HepG2 (cell line): ENCODE measurements around the gene NPPA. TPM values are rescaled to one million over a fixed set of nuclear protein-coding genes. Genes with fewer than 3 reads are reported as not detected.

Experiments used
- CREM ChIP-seq, 2 experiments: sonication (generic) in 1 of 2; formaldehyde crosslinking in 1 of 2; IDR thresholded peaks; 2 replicates each; pipeline versions ENCODE4 v1.4.0 to v1.6.1; 2016 to 2020; ENCODE audit warnings: antibody characterized with exemption in 1 of 2, mild to moderate bottlenecking in 1 of 2, missing genetic modification reagents in 1 of 2
- JUNB ChIP-seq: sonication (generic); formaldehyde crosslinking; IDR thresholded peaks from 2 replicates; pipeline ENCODE4 v1.8.0; 2022; ENCODE audit warnings: missing genetic modification reagents, mild to moderate bottlenecking, borderline replicate concordance
- KAT8 ChIP-seq: IDR thresholded peaks from 2 replicates; pipeline ENCODE4 v1.6.1; 2016; ENCODE audit warnings: missing genetic modification reagents, missing compliant biosample characterization
- NFATC3 ChIP-seq: sonication (generic); formaldehyde crosslinking; IDR thresholded peaks from 2 replicates; pipeline ENCODE4 v1.5.1; 2020; ENCODE audit warnings: mild to moderate bottlenecking, missing genetic modification reagents
- RARG ChIP-seq: sonication (generic); formaldehyde crosslinking; IDR thresholded peaks from 2 replicates; pipeline ENCODE4 v1.4.0; 2020; ENCODE audit warnings: low read depth, mild to moderate bottlenecking, missing genetic modification reagents
- REXO4 ChIP-seq: sonication (generic); formaldehyde crosslinking; IDR thresholded peaks from 2 replicates; pipeline ENCODE4 v1.8.0; 2022; ENCODE audit warnings: missing genetic modification reagents, mild to moderate bottlenecking, borderline replicate concordance
- RFX1 ChIP-seq: fragments of 450-650 bp; IDR thresholded peaks from 2 replicates; pipeline ENCODE4 v1.6.1; 2017
- ZNF256 ChIP-seq: sonication (generic); formaldehyde crosslinking; conservative IDR thresholded peaks from 2 replicates; pipeline ENCODE4 v1.4.0; 2020; ENCODE audit warnings: missing genetic modification reagents
- ZNF430 ChIP-seq: sonication (generic); formaldehyde crosslinking; IDR thresholded peaks from 2 replicates; pipeline ENCODE4 v1.9.0; 2021; ENCODE audit warnings: mild to moderate bottlenecking, missing genetic modification reagents
- ZNF615 ChIP-seq: sonication (generic); formaldehyde crosslinking; IDR thresholded peaks from 2 replicates; pipeline ENCODE4 v1.5.0; 2020; ENCODE audit warnings: mild to moderate bottlenecking, missing genetic modification reagents, borderline replicate concordance
- ZNF672 ChIP-seq: sonication (generic); formaldehyde crosslinking; IDR thresholded peaks from 2 replicates; pipeline ENCODE4 v1.8.1; 2022; ENCODE audit warnings: missing genetic modification reagents
- ZNF724P ChIP-seq: sonication (generic); formaldehyde crosslinking; IDR thresholded peaks from 2 replicates; pipeline ENCODE4 v1.8.0; 2022; ENCODE audit warnings: missing genetic modification reagents, borderline replicate concordance
- ZNF776 ChIP-seq: sonication (generic); formaldehyde crosslinking; IDR thresholded peaks from 2 replicates; pipeline ENCODE4 v1.4.0; 2020; ENCODE audit warnings: mild to moderate bottlenecking, missing genetic modification reagents
- polyA plus RNA-seq, 8 experiments: library from polyadenylated mRNA; depleted of rRNA in 3 of 8; stranded (reverse) in 7 of 8; unstranded in 1 of 8; fragments of >200 nt; fragmentation: Illumina TruSeq in 4 of 8; extraction: Trizol in 4 of 8; gene quantifications; 2 replicates each; pipeline versions ENCODE4 v1.2.1 to v1.2.3, GENCODE V29; 2011 to 2016; ENCODE audit warnings: low read depth in 4 of 8, missing spikeins in 1 of 8, mixed read lengths in 1 of 8; ENCODE audit not compliant: insufficient read depth in 1 of 8
- total RNA-seq, 5 experiments: library from RNA; depleted of rRNA; stranded (reverse); fragments of >200 nt; fragmentation: Illumina TruSeq; extraction: Trizol; gene quantifications; 2 replicates each; pipeline ENCODE4 v1.2.3, GENCODE V29; 2016; ENCODE audit warnings: low read depth in 1 of 5
- TF ChIP-seq, protein P1 (sequence below): sonication (generic); formaldehyde crosslinking; IDR thresholded peaks from 2 replicates; pipeline ENCODE4 v1.8.0; 2022; ENCODE audit warnings: missing genetic modification reagents, mild to moderate bottlenecking, borderline replicate concordance
- TF ChIP-seq, protein P2 (sequence below): sonication (generic); formaldehyde crosslinking; IDR thresholded peaks from 2 replicates; pipeline ENCODE4 v1.5.0; 2020; ENCODE audit warnings: mild to moderate bottlenecking, missing genetic modification reagents
- TF ChIP-seq, protein P3 (sequence below): IDR thresholded peaks from 2 replicates; pipeline ENCODE4 v1.6.1; 2016; ENCODE audit warnings: low read depth, missing genetic modification reagents, missing compliant biosample characterization
- TF ChIP-seq, protein P4 (sequence below): sonication (generic); formaldehyde crosslinking; IDR thresholded peaks from 2 replicates; pipeline ENCODE4 v1.5.1; 2020; ENCODE audit warnings: mild to moderate bottlenecking, missing genetic modification reagents

The NPPA gene
- total and polyA plus RNA-seq, 2 of the 13 experiments (the other 11 are each of a cell fraction or from before 2014, with no cell fraction given), result not detected

DNA sequence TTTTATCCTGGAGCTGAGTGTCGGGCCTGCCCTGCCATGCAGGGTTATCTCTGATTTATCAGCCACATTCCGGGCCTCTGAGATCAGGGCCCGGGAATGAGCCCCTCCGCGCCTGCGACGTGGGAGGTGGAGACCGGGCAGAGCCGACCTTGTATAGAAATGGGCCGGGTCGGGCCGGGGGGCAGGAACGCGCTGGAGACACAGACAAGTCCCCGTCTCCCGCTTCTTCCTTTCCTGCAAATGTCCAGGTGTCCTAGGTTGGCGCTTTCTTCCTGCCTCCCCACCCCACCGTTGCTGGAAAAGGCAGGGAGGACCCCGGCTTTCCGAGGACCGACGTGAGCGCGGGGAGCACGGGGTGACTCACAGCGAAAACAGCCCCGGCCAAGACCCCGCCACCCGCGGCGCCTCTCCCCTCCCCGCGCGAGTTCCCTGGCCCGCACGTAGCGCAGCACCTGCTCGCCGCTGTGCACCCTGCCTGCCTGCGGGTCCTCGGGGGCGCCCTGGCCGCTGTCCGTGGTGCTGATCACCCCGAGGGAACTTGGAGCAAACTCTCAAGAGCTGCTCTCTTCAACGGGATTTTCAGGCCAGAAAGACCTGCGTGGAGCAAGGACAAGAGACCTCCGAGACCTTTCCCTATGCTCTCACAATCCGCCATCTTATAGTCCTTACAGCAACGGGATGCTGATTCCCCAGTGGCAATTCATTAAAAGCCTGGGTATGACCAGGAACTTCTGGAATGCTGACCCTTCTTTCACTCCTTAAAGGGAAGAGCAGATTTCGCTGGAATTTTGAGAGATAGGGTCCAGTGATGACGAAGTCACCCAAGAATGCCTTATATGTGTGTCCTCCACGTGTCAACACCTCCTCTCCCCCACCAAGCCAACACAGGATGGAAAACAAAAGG, 11.6 kb upstream of the NPPA start (continued):
- TF ChIP-seq RFX1 (no peak), ZNF615 (no peak), REXO4 (CRISPR knock-in tag) (0 out of 2 replicates have a peak, but pooled peaks have one; percentile 61), ZNF724P (peak; percentile 90; the same call in 1 of the 2 replicates), KAT8 (CRISPR knock-in tag) (peak; percentile 75; the same call in 1 of the 2 replicates), ZNF672 (no peak), NFATC3 (CRISPR knock-in tag) (peak; percentile 52; the same call in 1 of the 2 replicates), RARG (0 out of 2 replicates have a peak, but pooled peaks have one; percentile 44), JUNB (CRISPR knock-in tag) (peak; percentile 70; the same call in 1 of the 2 replicates), ZNF430 (peak; percentile 98), ZNF256 (CRISPR knock-in tag) (peak; percentile 97), ZNF776 (CRISPR knock-in tag) (peak; percentile 82; the same call in 1 of the 2 replicates), CREM (IDR thresholded peaks at IDR 0.05) (no peak), CREM (CRISPR knock-in tag; IDR thresholded peaks at IDR 0.05) (0 out of 2 replicates have a peak, but pooled peaks have one; percentile 29)
- TF ChIP-seq, protein P1, sequence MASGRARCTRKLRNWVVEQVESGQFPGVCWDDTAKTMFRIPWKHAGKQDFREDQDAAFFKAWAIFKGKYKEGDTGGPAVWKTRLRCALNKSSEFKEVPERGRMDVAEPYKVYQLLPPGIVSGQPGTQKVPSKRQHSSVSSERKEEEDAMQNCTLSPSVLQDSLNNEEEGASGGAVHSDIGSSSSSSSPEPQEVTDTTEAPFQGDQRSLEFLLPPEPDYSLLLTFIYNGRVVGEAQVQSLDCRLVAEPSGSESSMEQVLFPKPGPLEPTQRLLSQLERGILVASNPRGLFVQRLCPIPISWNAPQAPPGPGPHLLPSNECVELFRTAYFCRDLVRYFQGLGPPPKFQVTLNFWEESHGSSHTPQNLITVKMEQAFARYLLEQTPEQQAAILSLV (CRISPR knock-in tag), result peak; percentile 92
- TF ChIP-seq, protein P2, sequence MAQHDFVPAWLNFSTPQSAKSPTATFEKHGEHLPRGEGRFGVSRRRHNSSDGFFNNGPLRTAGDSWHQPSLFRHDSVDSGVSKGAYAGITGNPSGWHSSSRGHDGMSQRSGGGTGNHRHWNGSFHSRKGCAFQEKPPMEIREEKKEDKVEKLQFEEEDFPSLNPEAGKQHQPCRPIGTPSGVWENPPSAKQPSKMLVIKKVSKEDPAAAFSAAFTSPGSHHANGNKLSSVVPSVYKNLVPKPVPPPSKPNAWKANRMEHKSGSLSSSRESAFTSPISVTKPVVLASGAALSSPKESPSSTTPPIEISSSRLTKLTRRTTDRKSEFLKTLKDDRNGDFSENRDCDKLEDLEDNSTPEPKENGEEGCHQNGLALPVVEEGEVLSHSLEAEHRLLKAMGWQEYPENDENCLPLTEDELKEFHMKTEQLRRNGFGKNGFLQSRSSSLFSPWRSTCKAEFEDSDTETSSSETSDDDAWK, result no peak
- TF ChIP-seq, protein P3, sequence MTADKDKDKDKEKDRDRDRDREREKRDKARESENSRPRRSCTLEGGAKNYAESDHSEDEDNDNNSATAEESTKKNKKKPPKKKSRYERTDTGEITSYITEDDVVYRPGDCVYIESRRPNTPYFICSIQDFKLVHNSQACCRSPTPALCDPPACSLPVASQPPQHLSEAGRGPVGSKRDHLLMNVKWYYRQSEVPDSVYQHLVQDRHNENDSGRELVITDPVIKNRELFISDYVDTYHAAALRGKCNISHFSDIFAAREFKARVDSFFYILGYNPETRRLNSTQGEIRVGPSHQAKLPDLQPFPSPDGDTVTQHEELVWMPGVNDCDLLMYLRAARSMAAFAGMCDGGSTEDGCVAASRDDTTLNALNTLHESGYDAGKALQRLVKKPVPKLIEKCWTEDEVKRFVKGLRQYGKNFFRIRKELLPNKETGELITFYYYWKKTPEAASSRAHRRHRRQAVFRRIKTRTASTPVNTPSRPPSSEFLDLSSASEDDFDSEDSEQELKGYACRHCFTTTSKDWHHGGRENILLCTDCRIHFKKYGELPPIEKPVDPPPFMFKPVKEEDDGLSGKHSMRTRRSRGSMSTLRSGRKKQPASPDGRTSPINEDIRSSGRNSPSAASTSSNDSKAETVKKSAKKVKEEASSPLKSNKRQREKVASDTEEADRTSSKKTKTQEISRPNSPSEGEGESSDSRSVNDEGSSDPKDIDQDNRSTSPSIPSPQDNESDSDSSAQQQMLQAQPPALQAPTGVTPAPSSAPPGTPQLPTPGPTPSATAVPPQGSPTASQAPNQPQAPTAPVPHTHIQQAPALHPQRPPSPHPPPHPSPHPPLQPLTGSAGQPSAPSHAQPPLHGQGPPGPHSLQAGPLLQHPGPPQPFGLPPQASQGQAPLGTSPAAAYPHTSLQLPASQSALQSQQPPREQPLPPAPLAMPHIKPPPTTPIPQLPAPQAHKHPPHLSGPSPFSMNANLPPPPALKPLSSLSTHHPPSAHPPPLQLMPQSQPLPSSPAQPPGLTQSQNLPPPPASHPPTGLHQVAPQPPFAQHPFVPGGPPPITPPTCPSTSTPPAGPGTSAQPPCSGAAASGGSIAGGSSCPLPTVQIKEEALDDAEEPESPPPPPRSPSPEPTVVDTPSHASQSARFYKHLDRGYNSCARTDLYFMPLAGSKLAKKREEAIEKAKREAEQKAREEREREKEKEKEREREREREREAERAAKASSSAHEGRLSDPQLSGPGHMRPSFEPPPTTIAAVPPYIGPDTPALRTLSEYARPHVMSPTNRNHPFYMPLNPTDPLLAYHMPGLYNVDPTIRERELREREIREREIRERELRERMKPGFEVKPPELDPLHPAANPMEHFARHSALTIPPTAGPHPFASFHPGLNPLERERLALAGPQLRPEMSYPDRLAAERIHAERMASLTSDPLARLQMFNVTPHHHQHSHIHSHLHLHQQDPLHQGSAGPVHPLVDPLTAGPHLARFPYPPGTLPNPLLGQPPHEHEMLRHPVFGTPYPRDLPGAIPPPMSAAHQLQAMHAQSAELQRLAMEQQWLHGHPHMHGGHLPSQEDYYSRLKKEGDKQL (CRISPR knock-in tag), result peak; percentile 70; the same call in 1 of the 2 replicates
- TF ChIP-seq, protein P4, sequence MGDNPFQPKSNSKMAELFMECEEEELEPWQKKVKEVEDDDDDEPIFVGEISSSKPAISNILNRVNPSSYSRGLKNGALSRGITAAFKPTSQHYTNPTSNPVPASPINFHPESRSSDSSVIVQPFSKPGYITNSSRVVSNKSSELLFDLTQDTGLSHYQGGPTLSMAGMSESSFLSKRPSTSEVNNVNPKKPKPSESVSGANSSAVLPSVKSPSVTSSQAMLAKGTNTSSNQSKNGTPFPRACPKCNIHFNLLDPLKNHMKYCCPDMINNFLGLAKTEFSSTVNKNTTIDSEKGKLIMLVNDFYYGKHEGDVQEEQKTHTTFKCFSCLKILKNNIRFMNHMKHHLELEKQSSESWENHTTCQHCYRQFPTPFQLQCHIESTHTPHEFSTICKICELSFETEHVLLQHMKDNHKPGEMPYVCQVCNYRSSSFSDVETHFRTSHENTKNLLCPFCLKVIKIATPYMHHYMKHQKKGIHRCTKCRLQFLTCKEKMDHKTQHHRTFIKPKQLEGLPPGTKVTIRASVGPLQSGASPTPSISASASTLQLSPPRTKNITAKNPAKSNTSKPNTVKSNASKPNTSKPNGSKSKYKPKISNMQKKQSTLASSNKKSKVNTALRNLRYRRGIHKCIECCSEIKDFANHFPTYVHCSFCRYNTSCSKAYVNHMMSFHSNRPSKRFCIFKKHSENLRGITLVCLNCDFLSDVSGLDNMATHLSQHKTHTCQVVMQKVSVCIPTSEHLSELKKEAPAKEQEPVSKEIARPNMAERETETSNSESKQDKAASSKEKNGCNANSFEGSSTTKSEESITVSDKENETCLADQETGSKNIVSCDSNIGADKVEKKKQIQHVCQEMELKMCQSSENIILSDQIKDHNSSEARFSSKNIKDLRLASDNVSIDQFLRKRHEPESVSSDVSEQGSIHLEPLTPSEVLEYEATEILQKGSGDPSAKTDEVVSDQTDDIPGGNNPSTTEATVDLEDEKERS (CRISPR knock-in tag), result peak; percentile 82; the same call in 1 of the 2 replicates
